ENCODE results near the gene HK2.
A peak's percentile ranks its signal among the peaks of the same experiment; 100 is the strongest.

HK2 gene

GRCh38 chr2:74862020-74862964 is 28.4 kb downstream of the HK2 start:
- Mint-ChIP-seq H3K9me3 (no peaks in the 10 kb centered on the region), H3K27ac (no peak overlapping the region), H3K4me1 (no peaks in the 10 kb centered on the region), H3K36me3 (peaks cover 29% of the 10 kb centered on the region), H3K4me3 (no peak overlapping the region)
- no peak for ATAC-seq
- DNase-seq (ENCODE audit: low spot score in 2 of 2) = no peak

- DNase-seq (ENCODE audit: low spot score in 2 of 2) (no peak), ATAC-seq (no peak)
- H3K9me3 Mint-ChIP-seq = no peaks in the 10 kb centered on the region
- no peak overlapping the region for H3K4me3 Mint-ChIP-seq
- no peak overlapping the region for H3K27ac Mint-ChIP-seq
- no peaks in the 10 kb centered on the region for H3K4me1 Mint-ChIP-seq
- H3K36me3 Mint-ChIP-seq = peaks cover 30% of the 10 kb centered on the region
Observed at GRCh38 chr2:74863802-74864248, 29.9 kb downstream of the HK2 start.

GRCh38 chr2:74864728-74865722 is 31.1 kb downstream of the HK2 start:
- Mint-ChIP-seq H3K36me3 (peaks cover 35% of the 10 kb centered on the region), H3K4me1 (no peaks in the 10 kb centered on the region), H3K9me3 (no peaks in the 10 kb centered on the region), H3K4me3 (no peak overlapping the region), H3K27ac (no peak overlapping the region)
- DNase-seq (ENCODE audit: low spot score in 2 of 2) = no peak
- no peak for ATAC-seq

- Mint-ChIP-seq H3K36me3 (peaks cover 45% of the 10 kb centered on the region), H3K4me1 (no peaks in the 10 kb centered on the region), H3K9me3 (no peaks in the 10 kb centered on the region), H3K27ac (no peak overlapping the region), H3K4me3 (no peak overlapping the region)
- no peak for DNase-seq (ENCODE audit: low spot score in 2 of 2)
- no peak for ATAC-seq
Observed at GRCh38 chr2:74865770-74866674, 32.1 kb downstream of the HK2 start.

- Mint-ChIP-seq H3K4me1 (no peaks in the 10 kb centered on the region), H3K27ac (no peak overlapping the region), H3K36me3 (peaks cover 60% of the 10 kb centered on the region), H3K4me3 (no peak overlapping the region), H3K9me3 (no peaks in the 10 kb centered on the region)
- ATAC-seq = no peak
- DNase-seq (ENCODE audit: low spot score in 2 of 2) = no peak
Observed at GRCh38 chr2:74867841-74868658, 34.1 kb downstream of the HK2 start.

GRCh38 chr2:74869517-74869916 is 35.6 kb downstream of the HK2 start:
- no peaks in the 10 kb centered on the region for H3K4me1 Mint-ChIP-seq

GRCh38 chr2:74870951-74871350 is 37.0 kb downstream of the HK2 start:
- Mint-ChIP-seq H3K9me3 (no peaks in the 10 kb centered on the region), H3K36me3 (peaks cover 85% of the 10 kb centered on the region), H3K27ac (no peak overlapping the region), H3K4me1 (no peaks in the 10 kb centered on the region), H3K4me3 (no peak overlapping the region)
- DNase-seq (ENCODE audit: low spot score in 2 of 2) (no peak), ATAC-seq (no peak)

More at GRCh38 chr2:74869517-74869916, 35.6 kb downstream of the HK2 start:
- ATAC-seq = no peak
- H3K4me3 Mint-ChIP-seq = no peak overlapping the region
- DNase-seq (ENCODE audit: low spot score in 2 of 2) = no peak
- no peak overlapping the region for H3K27ac Mint-ChIP-seq
- no peaks in the 10 kb centered on the region for H3K9me3 Mint-ChIP-seq
- H3K36me3 Mint-ChIP-seq = peaks cover 72% of the 10 kb centered on the region

- no peak for DNase-seq (ENCODE audit: low spot score in 2 of 2)
Observed at GRCh38 chr2:74871414-74871813, 37.5 kb downstream of the HK2 start.

GRCh38 chr2:74872389-74872836 is 38.5 kb downstream of the HK2 start:
- H3K4me1 Mint-ChIP-seq = no peaks in the 10 kb centered on the region
- H3K36me3 Mint-ChIP-seq = peaks cover 91% of the 10 kb centered on the region
- H3K9me3 Mint-ChIP-seq = no peaks in the 10 kb centered on the region
- ATAC-seq (no peak), DNase-seq (ENCODE audit: low spot score in 2 of 2) (no peak)
- no peak overlapping the region for H3K27ac Mint-ChIP-seq
- H3K4me3 Mint-ChIP-seq = no peak overlapping the region

More at GRCh38 chr2:74871414-74871813, 37.5 kb downstream of the HK2 start:
- Mint-ChIP-seq H3K4me3 (no peak overlapping the region), H3K4me1 (no peaks in the 10 kb centered on the region), H3K36me3 (peaks cover 90% of the 10 kb centered on the region), H3K9me3 (no peaks in the 10 kb centered on the region), H3K27ac (no peak overlapping the region)
- ATAC-seq = no peak

- ATAC-seq = no peak
Observed at GRCh38 chr2:74873012-74873665, 39.2 kb downstream of the HK2 start.

GRCh38 chr2:74873678-74874640 is 40.0 kb downstream of the HK2 start:
- Mint-ChIP-seq H3K36me3 (peaks cover 91% of the 10 kb centered on the region), H3K4me3 (no peak overlapping the region), H3K9me3 (no peaks in the 10 kb centered on the region), H3K27ac (no peak overlapping the region), H3K4me1 (no peaks in the 10 kb centered on the region)
- DNase-seq (ENCODE audit: low spot score in 2 of 2) = no peak
- no peak for ATAC-seq

More at GRCh38 chr2:74873012-74873665, 39.2 kb downstream of the HK2 start:
- Mint-ChIP-seq H3K27ac (no peak overlapping the region), H3K4me3 (no peak overlapping the region), H3K9me3 (no peaks in the 10 kb centered on the region), H3K36me3 (peaks cover 91% of the 10 kb centered on the region), H3K4me1 (no peaks in the 10 kb centered on the region)
- no peak for DNase-seq (ENCODE audit: low spot score in 2 of 2)

- H3K9me3 Mint-ChIP-seq = no peaks in the 10 kb centered on the region
- H3K36me3 Mint-ChIP-seq = peaks cover 91% of the 10 kb centered on the region
- DNase-seq (ENCODE audit: low spot score in 2 of 2) (peak; percentile 12 to 66), ATAC-seq (peak; percentile 75)
- no peak overlapping the region for H3K27ac Mint-ChIP-seq
- H3K4me3 Mint-ChIP-seq = no peak overlapping the region
- no peaks in the 10 kb centered on the region for H3K4me1 Mint-ChIP-seq
Observed at GRCh38 chr2:74876081-74876886, 42.4 kb downstream of the HK2 start.
